Measurements from ENCODE around the gene KCNQ1. TPM values are rescaled to one million over a fixed set of nuclear protein-coding genes. Genes with fewer than 3 reads are reported as not detected.
A peak's percentile ranks its signal among the peaks of the same experiment; 100 is the strongest.

KCNQ1 gene
- total and polyA plus RNA-seq, 2 of the 13 experiments (the other 11 are each of a cell fraction or from before 2014, with no cell fraction given), result 0.02 to 0.08 TPM

DNA sequence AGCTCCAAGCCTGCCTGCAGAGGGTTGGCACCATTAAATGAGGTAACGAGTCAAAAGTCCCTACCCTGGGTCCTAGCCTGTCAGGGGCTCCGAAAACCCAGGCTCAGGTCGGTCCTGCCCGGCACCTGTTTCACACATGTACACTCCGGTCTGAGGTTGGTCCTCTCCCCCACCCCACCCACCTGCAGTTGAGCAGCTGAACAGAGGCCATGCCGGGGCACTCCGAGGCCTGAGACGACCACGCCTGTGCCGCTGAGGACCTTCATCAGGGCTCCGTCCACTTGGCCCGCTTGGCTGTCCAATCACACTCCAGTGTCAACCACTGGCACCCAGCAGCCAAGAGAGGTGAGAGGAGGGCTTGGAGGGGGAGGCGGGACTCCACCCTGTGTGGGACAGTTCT, 42.7 kb upstream of the KCNQ1 start:
- ChIA-PET CTCF (ENCODE audit: low intra/inter-chr PET ratio, low total read pairs) (interaction anchor here (3.9 kb wide), 1 partner anchor 18 kb away, joined by 55 read pairs; no protein-coding TSS in a partner anchor), POLR2A (interaction anchor here (2.0 to 3.4 kb wide), 2 partner anchors 9 to 501 kb away, joined by 9 to 49 read pairs; no protein-coding TSS in a partner anchor)
- TF ChIP-seq KMT2B (CRISPR knock-in tag; IDR thresholded peaks at IDR 0.05) (no peak), SP2 (CRISPR knock-in tag; IDR thresholded peaks at IDR 0.05) (no peak), ZNF792 (CRISPR knock-in tag; IDR thresholded peaks at IDR 0.05) (no peak), ZNF747 (CRISPR knock-in tag; IDR thresholded peaks at IDR 0.05; ENCODE audit: borderline replicate concordance) (no peak), FOSL2 (CRISPR knock-in tag; IDR thresholded peaks at IDR 0.05) (no peak), SMAD9 (CRISPR knock-in tag; IDR thresholded peaks at IDR 0.05) (no peak), ZNF264 (CRISPR knock-in tag; IDR thresholded peaks at IDR 0.05) (no peak), ZNF230 (CRISPR knock-in tag; IDR thresholded peaks at IDR 0.05) (no peak), ZNF225 (CRISPR knock-in tag; IDR thresholded peaks at IDR 0.05) (no peak), SUZ12 (IDR thresholded peaks at IDR 0.05; ENCODE audit: low read depth, low read length) (no peak)
- TF ChIP-seq, protein P1, sequence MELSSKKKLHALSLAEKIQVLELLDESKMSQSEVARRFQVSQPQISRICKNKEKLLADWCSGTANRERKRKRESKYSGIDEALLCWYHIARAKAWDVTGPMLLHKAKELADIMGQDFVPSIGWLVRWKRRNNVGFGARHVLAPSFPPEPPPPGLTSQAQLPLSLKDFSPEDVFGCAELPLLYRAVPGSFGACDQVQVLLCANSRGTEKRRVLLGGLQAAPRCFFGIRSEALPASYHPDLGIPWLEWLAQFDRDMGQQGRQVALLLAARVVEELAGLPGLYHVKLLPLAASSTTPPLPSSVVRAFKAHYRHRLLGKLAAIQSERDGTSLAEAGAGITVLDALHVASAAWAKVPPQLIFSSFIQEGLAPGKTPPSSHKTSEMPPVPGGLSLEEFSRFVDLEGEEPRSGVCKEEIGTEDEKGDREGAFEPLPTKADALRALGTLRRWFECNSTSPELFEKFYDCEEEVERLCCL (CRISPR knock-in tag; IDR thresholded peaks at IDR 0.05; ENCODE audit: borderline replicate concordance), result no peak
- TF ChIP-seq, protein P2, sequence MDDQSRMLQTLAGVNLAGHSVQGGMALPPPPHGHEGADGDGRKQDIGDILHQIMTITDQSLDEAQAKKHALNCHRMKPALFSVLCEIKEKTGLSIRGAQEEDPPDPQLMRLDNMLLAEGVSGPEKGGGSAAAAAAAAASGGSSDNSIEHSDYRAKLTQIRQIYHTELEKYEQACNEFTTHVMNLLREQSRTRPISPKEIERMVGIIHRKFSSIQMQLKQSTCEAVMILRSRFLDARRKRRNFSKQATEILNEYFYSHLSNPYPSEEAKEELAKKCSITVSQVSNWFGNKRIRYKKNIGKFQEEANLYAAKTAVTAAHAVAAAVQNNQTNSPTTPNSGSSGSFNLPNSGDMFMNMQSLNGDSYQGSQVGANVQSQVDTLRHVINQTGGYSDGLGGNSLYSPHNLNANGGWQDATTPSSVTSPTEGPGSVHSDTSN (CRISPR knock-in tag; IDR thresholded peaks at IDR 0.05; ENCODE audit: borderline replicate concordance), result no peak
- TF ChIP-seq, protein P3, sequence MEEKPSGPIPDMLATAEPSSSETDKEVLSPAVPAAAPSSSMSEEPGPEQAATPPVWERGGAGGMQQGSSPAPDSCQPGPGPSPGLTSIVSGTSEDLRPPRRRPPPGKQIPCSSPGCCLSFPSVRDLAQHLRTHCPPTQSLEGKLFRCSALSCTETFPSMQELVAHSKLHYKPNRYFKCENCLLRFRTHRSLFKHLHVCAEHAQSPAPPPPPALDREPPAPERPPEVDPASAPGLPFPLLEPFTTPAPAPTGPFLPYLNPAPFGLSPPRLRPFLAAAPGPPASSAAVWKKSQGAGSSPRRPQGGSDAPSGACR (CRISPR knock-in tag; IDR thresholded peaks at IDR 0.05), result no peak
- DNase-seq (ENCODE audit: low spot score) (no peak), ATAC-seq (no peak), FAIRE-seq (no peak)
- H3K27me3 ChIP-seq (ENCODE audit: control insufficient read depth in 1 of 2, insufficient read depth in 2 of 2, low read length in 2 of 2), result no peaks in the 10 kb centered on the region; a peak in 1 of 5 replicates
- peak overlapping the region; percentile 80 to 99 (median 96); a peak in 5 of 6 replicates for H3K4me3 ChIP-seq (replicated peaks in 1 of 3; ENCODE audit: insufficient read depth in 1 of 3, low read depth in 2 of 3, low read length in 3 of 3)
- peaks cover 24% of the 10 kb centered on the region for H3K4me1 ChIP-seq (ENCODE audit: insufficient read depth, low read length)
- no peaks in the 10 kb centered on the region for H4K20me1 ChIP-seq (ENCODE audit: insufficient read depth, low read length)
- H2AFZ ChIP-seq (ENCODE audit: low read length), result no peak overlapping the region
- peaks cover 14% of the 10 kb centered on the region for H3K79me2 ChIP-seq (ENCODE audit: insufficient read depth, low read length)
- H3K9ac ChIP-seq (ENCODE audit: insufficient read depth, low read depth, low read length), result peak overlapping the region; percentile 99; the same call in 1 of the 2 replicates
- peaks cover 6 to 7% of the 10 kb centered on the region in 2 experiments; a peak in 2 of 5 replicates for H3K36me3 ChIP-seq (replicated peaks in 1 of 2; ENCODE audit: control insufficient read depth in 1 of 2, insufficient read depth in 2 of 2, low read length in 2 of 2)
- H3K27ac ChIP-seq (ENCODE audit: extremely low read length, insufficient read depth, low read length), result no peak overlapping the region
- intact Hi-C loops (cut with micrococcal nuclease; ENCODE audit: unreplicated experiment), result loop anchor here (5.0 kb wide), 1 partner anchor 190 kb away; no protein-coding TSS in a partner anchor
- in situ Hi-C loops (cut with HindIII; ENCODE audit: extremely low pct_ligation_motif_present, low pct_unique_long_range_greater_than_20kb), result no loop called here
- H3K4me2 ChIP-seq (ENCODE audit: low read depth, low read length), result peak overlapping the region; percentile 88
- no TSS peak for BruUV-seq (replicated peaks)
- WGBS (ENCODE audit: low lambda C conversion rate), result 100% methylated on average over 13 of the region's 13 CpGs
- H3K9me3 ChIP-seq (ENCODE audit: low read length), result no peaks in the 10 kb centered on the region

Data from HepG2 (cell line).